Measurements from ENCODE around the gene CSNK1E.

CSNK1E gene

DNA sequence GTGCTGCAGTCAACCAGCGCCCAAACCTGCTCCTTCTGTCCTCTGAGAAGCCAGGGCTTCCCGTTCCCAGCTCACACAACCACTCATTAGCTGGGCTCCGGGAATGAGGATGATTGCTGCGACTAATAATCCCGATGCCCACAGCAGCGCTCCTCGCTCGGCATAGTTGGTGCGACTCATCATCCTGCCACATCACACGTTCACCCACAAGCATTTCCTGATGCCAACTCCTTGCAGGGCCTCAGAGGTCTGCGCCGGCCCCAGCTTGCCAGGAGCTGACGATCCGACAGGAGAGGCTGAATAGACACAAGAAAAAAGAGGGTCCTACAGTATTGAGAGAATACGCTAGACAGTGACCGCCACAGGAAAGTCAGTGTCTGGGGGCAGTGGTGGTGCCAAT lies 10.6 kb upstream of the CSNK1E start:
- DNase-seq (ENCODE audit: low read depth): no peak

DNA sequence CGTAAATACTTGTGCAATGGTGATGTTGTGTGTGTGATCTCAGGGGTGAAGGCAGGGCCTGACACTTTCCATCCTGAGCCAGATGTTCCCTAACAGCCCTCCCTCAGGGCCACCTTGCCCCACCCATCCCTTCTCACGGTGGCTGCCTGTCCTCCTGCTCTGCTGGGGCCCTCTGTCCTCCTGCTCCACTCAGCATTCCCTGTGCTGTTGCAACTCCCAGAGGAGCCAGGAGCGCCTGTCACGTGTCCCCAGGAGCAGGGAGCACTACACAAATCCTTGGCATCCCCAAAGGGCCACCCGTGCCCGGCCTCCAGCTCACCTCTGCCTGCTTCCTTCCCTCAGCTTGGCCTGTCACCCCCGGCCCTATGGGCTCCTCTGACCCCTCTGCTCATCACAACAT lies 10.2 kb upstream of the CSNK1E start:
- DNase-seq (ENCODE audit: low read depth): no peak

DNA sequence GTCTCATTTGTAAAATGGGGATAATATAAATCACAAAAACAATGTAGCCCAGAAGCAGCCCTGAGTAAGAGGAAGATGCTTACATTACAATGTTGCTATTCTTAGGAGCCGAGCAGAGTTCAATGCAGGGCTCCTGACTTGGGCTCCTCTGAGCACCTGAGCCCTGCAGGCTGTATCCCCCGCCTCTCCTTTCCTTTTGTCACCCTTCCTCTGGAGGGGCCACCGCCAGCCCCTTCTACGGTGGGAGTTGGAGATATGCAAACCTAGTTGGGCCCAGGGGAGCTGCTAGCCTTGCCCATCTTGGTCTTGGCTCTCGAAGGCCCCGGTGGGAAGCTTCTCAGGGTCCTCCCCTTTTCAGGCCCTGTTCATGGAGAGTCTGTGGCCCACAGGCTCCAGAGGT lies 8.4 kb upstream of the CSNK1E start:
- DNase-seq (ENCODE audit: low read depth): no peak

DNA sequence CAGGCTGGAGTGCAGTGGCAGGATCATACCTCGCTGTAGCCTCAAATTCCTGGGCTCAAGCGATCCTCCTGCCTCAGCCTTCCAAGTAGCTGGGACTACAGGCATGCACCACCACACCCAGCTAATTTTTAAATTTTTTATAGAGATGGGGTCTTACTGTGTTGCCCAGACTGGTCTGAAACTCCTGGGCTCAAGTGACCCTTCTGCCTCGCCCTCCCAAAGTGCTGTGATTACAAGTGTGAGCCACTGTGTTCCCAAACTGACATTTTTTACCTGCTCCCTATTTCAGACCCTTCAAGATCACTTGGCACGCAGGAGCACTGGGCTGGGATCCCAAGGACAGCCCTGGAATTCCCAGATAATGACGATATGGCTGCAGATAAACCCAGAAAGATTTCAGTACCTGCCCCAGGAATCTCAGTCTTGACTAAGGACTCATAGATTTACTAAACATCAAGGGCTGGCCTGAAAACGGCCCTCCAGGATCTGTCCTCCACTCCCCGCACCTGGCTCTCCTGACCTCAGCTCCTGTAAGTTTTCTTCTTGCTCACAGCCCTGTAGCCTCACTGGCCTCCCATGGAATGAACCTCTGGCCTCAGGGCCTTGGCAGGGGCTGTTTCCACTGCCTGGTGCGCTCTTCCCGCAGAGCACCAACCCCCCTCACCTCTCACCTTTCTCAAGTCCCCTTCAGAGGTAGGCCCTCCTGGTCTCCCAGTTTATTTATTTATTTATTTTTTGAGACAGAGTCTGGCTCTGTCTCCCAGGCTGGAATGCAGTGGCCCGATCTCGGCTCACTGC lies 3.6 kb upstream of the CSNK1E start:
- no peak for DNase-seq (ENCODE audit: low read depth)

DNA sequence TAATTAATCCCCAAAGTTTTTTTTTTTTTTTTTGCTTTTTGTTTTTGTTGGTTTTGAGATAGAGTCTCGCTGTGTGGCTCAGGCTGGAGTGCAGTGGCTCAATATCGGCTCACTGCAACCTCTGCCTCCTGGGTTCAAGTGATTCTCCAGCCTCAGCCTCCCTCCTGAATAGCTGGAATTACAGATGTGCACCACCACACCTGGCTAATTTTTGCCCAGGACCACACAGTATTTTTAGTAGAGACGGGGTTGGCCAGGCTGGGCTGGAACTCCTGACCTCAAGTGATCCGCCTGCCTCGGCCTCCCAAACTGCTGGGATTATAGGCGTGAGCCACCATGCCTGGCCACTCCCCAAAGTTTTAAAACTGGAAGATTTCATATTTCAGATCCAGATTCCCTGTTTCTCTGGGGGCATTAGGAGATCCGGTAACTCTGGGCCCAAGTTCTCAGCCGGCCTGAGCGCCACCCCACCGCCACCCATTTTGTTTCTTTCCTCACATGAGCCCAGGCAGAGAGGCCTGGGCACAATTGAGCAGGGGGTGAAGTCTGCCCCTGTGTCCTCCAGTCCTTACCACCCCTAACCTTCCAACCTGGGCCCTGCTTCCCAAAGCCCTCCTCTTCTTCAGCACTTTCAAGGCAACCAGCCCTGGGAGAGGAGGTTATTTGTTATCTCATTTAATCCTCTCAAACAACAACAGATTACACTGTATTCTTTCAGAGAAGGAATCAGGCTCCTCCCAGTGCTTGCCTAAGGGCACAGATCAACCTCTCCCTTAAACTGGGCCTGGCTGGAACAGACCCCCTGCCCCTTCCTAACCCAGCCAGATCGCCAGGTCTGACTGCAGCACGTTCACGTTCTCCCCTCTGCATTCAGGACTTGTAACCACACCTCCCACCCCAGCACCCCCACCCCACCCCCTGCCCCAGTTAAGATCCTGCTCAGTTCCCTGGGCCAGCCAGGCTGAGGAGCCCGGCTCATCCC lies 1.9 kb upstream of the CSNK1E start:
- DNase-seq (ENCODE audit: low read depth): no peak

DNA sequence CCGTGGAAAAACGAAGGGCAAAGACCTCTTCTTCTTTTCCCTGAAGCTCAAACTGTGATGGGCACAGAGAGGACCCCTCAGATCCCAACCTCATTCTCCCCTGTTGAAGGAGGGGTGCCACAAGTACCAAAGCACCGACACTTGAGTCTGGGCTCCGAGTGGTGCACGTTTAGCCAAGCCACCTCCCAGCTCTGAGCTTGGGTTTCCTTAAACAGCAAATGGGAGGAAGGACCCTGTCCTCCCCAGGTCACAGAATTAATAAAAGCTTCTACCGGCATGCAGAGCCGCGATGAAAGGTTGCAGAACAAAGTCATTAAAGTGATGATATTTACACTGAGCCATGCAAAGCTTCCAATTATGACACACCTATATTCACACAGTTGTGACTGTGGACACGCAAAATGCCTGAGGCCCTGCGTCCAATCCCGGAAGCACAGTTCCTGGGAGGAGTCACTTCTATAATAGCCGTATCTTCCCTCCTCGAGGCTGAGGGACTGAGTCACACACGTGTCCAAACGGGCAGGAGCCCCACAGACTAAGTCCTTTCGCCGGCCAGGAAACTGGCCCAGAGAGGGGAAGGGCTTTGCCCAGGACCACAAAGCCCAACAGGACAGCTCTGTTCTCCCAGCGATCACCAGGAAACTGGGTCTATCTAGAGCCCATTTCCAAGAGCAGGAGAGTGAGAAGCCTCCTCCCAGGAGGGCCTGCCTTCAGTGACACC lies 922 bp upstream of the CSNK1E start:
- no peak for DNase-seq (ENCODE audit: low read depth)

DNA sequence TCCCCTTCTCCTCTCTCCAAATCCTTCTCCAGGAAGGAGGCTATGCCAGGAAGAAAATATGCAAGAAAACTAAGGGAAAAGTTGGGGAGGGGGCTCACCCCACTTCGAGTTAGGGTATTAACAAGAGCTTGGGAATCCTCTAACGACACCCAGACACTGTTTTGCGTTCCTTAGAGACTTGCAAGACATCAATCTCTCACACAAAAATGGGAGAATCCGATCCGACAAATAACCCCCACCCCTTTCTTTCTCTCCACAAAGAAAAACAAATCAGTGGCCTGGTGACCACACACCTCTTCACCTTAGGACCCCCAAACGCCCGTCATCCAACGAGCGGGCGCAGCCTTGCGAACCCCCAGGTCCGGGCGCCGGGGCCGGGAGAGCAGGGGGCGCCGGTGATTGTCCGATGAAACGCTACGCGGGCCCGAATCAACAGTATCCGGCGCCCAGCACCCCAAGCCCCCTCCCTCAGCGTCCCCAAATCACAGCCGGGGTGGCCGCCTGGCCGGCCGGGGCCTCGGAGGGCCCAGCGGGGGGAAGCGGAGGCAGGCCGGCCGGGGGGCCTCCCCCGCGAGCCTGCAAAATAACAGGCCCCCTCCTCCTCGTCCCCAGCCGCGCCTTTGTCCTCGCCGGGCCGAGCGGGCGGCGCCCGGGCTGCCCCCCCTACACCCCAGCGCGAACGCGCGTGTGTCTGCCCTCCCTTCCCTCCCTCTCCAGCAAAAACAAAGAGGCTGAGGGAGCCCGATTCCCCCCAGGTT lies 690 bp downstream of the CSNK1E start:
- DNase-seq (ENCODE audit: low read depth): no peak

DNA sequence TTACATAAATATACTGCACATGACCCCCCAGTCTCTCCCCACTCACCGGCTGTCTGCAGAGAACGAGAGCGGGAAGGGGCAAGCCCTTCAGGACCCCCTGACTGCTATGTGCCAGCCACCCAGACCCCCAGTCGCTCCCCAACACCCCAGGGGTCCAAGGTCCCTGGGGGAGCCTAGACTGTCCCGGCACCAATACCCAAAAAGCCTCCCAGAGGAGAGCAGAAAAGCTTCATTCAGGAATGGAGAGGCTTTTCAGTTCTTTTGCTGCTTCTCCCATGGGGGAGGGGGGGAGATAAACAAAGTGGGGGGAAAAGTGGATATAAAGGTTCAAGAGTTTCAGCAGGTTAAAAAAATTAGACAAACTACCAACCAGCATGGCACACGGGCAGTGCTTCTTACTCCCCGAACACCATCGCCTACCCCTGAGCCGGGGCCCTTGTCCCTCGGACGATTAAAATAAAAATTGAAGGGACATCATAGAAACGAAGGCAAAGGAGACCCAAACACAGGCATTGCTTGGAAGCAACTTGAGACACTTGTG lies 1.3 kb downstream of the CSNK1E start:
- DNase-seq (ENCODE audit: low read depth): no peak

DNA sequence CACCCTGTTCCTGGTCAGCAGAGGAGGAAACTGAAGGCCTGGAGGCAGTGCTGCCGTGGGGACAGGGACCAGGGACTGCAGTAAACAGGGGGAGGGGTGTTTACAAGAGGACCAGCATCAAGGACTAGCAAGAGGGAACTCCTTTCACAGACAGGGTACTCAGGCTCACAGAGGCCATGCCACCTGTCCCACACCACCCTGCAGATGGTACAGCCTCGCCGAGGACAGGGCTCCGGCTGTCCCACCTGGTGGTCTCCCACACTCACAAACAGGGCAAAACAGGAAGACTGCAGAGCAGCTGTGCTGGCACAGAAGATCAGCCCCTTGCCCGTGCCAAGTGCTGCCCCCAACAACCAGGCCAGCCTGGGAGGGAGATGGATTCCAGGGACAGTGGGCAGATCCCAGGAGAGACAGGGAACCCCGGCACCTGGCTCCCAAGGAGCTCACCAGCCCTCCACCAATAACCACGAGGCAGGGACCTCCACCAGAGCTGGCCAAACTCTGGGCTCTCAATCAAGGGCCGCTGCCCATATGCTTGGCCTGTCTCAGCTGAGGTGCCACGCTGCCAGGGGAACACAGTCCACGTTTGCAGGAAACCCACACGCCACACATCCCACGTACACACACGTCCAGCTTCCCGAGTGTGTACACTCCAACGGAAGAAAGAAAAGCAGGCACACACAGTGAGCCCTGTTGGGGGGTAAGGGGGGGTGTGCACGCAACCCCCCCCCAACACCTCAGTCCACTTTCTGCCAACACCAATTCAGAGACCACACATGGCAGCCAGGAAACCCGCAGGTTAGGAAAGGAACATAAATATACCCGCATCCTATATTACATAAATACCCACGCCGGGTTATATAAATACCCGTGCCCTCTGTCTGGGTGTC lies 2.1 kb downstream of the CSNK1E start:
- no peak for DNase-seq (ENCODE audit: low read depth)

DNA sequence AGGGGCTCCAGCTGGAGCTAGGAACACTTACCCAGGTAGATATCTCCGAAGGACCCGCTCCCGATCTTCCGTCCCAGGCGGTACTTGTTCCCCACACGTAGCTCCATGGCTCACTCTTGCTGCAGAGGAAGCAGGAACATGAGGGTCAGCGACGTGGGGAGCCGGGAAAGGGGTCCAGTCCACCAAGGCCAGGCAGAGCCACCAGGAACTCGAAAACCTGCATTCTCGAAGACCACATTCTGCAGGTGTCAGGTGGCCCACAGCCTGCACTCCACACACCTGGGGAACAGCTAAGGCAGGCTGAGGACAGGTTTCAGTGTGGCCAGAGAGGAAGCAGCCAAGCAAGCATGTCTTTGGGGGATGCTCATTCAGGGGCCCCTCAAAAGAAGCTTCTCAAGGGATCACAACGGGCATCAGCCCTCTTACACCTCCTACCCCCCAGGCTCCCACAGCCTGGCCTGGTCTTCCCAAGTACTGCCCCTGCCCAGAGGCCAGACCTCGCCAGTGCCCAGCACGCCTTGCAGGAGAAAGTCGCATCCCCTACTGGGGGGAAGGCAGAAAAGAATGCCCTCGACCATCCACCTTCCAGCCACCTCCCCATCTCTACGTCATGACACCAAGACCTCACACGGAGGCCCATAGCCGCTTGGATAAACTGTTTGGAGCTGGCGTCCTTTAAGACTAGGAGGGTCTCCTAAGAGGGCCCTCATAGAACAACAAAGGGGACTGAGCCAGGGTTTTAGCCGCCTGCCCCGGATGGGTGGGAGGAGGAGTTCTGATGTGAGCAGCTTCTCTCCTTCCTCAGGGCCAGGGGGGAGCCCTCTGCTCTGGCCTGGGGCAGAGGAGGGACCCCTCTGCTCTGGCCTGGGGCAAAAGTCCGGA lies 2.9 kb downstream of the CSNK1E start:
- no peak for DNase-seq (ENCODE audit: low read depth)

DNA sequence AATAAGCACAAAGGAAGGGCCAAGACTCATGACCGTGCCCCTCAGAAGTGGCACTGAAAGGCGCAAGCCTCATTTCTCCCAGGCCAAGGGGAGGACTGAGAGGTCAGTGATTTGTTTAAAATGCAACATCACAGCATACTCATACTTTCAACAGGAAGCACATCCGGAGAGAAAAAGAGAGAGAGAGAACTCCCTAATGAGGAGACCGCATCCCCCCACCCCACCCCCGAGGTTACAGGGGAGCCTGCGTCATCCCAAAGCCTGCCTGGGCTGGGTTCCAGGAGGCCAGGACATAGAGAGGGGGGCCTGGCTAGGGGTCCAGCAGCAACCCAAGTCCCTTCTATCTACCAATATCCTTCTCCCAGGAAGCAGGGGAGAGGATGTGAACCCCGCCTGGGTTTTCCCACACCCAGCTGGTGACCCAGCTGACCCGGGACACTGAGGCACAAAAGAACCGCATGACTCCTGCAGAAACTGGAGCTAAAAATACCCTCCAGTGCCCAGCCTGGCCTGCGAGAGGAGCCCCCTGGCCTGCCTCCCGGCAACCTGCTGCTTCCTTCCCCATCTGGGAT lies 3.8 kb downstream of the CSNK1E start:
- DNase-seq (ENCODE audit: low read depth): no peak

DNA sequence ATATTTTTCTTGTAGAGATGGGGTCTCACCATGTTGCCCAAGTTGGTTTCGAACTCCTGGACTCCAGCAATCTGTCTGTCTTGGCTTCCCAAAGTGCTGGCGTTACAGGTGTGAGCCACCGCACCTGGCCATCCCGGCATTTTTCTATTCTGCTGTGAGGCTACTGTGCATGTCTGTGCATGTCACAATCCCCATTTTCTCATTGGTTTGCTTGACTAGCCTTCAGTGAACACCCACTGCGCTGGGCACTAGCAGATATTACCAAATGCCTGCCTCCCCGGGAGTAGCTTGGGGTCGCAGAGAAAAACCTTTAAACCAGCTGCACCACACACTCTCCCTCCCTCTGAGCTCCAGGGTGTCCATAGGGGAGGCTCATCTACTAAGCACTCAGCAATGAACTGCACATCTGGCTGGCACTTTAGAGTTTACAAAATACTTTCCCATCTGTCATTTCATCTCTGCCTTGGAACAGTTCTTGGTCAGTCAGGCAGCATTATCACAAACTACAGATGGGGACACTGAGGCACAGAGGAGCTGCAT lies 4.9 kb downstream of the CSNK1E start:
- DNase-seq (ENCODE audit: low read depth): no peak

DNA sequence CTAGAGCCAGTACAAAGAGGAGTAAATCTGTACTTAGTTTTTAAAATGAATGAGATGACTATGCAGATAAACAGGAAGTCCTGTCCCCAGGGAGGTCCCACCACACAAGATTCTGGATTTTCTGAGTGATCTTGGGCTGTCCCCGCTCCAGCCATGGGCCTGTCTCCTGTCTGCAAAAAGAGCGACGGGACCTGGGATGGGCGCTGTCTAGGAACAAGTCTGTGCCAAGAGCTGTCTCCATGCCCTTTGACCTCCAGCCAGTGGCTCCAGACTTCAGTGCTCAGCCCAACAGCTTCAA lies 6.0 kb downstream of the CSNK1E start:
- DNase-seq (ENCODE audit: low read depth): no peak

DNA sequence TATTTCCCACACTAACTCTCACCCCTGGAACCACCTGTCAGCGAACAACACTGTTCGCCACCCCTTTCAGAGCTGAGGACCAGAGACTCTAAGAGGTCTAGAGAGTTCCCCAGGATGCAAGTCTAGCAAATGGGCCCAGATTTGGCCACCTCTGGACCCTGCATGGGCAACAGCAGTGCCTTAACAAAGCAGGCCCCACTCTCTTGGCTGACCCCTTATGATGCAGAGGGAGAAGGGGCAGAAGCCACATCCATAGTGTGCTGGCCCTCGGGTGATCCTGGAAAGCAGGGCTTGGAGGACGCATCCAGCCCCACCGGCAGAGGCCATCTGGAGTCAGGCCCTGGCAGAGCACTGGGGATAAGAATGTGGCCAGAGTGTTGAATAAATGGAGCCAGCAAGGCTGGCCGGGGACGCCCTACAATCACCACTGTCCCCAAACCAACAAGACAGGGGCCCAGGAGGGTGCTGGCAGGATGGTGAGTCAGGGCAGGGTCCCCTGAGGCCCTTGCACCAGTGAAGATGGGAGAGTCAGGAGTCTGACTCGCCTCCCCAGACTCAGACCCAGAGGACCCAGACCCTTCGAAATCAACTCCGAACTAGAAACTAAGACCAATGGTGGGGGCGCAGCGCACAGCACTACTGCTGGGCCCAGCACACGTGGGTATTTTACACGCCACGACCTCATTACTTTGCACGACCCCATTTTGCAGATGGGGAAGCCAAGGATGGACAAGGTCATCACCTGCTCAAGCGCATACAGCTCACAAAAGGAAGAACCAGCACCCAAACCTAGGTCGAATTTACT lies 6.5 kb downstream of the CSNK1E start:
- DNase-seq (ENCODE audit: low read depth): no peak

DNA sequence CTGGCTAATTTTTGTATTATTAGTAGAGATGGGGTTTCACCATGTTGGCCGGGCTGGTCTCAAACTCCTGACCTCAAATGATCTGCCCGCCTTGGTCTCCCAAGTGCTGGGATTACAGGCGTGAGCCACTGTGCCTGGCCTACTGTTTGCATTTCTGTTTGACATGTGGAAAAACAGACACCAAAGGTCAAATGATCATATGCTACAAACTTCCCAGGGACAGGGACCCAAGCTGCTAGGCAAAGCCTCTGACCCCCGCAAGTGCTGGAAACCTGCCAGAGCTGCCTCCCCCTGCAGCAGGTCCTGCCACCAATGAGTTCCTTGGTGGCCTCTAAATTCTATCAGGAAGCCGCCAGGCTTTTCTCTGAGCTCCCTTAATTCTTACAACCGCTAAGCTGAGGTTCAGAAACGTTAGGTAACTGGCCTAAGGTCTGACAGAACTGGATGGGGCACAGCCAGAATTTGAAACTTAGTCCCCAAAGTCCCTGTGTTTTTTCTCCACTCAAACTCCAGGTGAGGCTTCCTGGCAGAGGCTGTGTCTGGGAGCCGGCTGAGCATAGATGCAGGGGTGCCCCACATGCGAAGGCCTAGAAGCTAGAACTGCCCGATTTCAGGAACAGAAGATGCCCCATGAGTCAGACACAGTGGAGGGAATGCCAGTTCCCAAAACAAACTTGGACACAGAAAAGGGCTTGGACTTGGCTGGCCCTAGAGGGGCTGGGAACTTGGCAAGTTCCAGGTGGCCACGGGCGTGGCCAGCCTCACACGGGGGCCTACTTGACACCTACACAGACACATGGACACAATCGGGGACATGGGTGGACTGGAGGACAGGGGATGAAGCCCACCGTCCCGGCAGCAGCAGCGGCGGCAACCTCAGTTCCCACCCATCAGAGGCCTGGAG lies 7.4 kb downstream of the CSNK1E start:
- DNase-seq (ENCODE audit: low read depth): no peak

DNA sequence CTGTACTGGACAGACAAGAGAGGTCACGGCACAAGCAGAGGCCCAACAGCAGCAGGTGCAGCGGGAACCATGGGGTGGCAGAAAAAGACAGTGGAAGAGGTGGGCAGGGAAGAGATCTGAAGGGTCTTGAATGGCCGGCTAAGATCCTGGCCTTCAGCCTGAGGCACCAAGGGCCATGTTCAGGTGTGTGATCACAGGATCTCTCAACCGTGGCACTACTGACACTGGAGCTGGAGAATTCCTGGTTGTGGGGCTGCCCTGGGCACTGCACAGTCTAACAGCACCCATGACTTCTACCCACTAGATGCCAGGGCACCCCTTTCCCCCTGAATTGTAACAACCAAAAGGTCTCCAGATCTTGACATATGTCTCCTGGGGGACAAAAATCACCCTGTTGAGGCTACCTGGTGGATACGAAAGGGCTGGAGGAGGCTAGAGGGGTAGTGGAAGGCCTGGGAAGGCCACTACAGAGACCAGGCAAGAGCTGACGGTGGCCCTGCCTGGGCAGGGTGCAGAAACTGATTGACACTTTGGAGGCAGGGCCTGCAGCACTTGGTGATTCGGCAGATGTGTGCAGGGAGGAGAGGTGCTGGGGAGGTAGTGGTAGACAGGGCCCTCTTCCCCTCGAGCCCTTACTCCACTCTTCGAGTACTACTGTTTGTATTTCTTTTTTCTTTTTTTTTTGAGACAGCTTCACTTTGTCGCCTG lies 8.3 kb downstream of the CSNK1E start:
- no peak for DNase-seq (ENCODE audit: low read depth)

Measured in stimulated activated CD8-positive, alpha-beta memory T cell treated with anti-CD3 and anti-CD28 coated beads, Interleukin-7, amount 100 ng/mL, for 24 hours (primary cell).